GM19351 (cell line): ENCODE data around the gene RPL22.

Experiments
- ATAC-seq: cut with Tn5 transposase; IDR thresholded peaks from one replicate; pipeline ENCODE4 v1.9.1; 2021; ENCODE audit warnings: mild to moderate bottlenecking, moderate library complexity; ENCODE audit not compliant: unreplicated experiment

RPL22 gene

DNA sequence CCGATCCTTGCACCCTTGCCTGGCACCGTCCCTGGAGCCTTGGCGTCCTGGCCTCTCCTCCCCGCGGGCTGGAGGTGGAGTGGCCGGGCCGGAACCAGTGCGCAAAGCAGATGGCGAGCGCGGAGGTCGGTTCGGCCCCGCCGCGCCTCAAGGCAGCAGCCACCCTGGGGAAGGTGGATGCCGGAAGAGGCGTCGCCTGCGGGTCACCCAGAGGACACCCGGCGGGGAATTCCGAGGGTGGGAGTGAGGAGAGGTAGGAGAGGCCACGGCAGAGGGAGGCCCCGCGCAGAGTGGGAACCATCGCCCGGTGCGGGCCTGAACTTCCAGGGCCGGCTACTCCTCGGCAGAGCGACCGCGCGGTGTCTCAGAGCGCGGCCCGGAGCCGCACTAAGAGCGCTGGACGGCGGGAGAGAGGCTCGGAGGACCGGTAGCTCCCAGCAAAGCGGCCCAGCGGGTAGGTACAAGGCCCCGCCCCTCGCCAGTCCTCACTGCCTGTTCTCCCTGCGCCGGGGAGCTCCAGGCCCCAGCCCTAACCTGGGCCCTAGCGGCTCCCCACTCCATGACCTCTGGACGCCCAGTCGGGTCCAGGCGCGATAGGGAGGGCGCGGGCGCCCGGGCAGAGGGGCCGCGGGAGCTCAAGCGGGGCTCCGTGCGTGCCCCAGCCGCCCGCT is 6.6 kb upstream of the RPL22 start, which contains the start of gene RNF207:
Gene RNF207 (plus strand): TSS at position 271 of the 671 bp plus-strand sequence. CDS start 417 bp downstream, outside the sequence.
- ATAC-seq, result peak; percentile 45

GRCh38 chr1:6202256-6202655 is 2.9 kb upstream of the RPL22 start:
- ATAC-seq, result no peak

DNA sequence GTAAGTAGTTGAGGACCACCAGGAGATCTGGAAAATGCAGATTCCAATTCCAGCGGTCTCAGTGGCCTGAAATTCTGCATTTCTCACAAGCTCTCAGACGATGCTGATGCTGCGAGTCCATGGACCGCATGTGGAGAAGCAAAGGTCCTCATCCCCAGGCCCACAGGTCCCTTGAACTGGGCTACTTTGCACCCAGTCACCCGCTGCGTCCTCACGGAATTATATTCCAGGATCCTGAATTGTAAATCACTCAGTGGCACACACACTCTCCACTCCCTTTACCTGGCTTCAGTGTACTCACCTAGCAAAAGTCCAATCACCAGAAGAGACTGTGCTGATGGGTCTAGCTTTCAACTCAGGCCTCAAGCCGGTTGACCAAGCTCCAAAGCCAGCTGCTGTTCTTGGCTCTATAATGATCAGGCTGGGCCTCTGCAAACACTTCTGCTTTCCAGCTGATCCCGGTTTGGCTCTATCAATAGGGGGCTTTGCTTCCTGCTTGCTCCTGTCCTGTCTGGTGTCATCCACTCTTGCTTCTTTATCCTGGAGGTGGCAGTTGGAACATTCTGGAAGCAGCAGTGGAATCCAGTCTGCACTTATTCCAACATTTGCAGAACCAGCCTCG is 904 bp upstream of the RPL22 start:
- ATAC-seq, result no peak

DNA sequence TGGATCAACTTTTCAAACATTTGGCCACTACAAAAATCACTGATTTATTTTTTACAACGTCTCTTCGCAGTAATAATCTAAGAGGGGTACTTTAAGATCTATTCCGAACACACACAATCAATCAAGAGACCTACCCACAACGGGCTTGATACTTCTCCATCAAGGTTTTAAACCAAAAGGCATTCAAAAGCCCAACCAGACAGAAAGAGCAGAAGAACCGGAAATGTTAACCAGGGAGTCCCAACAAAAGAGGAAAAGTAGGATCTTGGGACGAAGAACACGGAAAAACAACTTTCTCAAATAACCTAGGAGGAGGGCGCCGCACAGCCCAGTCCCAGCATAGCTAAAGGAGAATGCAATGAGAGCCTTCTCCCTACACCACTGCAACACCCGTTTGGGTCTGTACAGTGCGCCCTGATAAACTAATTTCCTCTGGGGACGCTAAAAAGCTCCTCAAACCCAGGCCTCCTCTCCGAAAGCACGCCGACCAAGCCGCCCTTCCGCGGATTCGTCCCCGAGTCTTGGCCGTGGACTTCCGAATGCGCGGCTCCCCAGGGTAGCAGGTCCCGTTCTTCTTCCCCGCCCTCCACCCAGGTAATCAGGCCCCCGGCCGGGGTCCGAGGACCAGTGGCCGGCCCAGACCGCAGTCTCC is 623 bp downstream of the RPL22 start:
- peak; percentile 23 for ATAC-seq

DNA sequence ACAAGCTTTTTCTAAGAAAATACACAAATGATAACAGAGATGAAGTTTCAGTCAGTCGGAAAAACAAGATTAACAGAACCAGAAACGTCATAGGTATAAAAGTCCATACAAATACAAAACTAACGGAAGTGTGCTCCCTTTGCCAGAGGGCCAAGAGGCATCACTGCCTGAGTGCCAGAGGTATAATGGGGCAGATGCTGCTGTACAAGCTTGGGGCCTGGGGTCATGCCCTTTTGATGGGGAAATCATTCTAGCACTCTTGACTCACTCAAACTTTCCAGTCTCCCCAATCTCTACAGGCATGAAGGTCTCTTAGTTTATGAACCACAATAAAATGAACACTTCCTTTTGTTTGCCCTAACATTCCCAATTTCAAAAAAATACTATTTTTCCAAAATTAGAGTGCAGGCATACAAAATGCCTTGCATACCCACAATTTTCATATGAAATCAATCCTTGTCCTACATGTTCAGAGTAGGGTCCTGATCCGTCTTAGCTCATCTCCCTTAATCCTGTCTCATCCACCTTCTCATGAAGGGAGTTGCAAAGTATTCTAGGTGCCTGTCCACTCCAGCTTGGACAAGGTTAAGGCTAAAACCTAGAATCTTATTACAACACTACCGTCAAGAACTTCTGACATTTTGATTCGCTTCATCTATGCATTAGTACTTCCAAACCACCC is 1.5 kb downstream of the RPL22 start:
- no peak for ATAC-seq

DNA sequence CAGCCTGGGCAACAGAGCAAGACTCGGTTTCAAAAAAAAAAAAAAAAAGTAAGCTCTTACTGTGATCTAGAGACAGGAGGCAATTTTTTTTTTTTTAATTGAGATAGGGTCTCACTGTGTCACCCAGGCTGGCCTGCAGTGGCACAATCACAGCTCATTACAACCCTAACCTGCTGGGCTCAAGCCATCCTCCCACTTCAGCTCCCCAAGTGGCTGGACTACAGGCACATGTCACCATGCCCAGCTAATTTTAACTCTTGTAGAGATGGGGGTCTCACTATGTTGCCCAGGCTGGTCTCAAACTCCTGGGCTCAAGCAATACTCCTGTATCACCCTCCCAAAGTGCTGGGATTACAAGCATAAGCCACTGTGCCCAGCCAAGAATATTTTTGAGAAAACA is 7.4 kb downstream of the RPL22 start:
- no peak for ATAC-seq

- ATAC-seq, result no peak
Measured at GRCh38 chr1:6188466-6188865, 10.9 kb downstream of the RPL22 start.

GRCh38 chr1:6185635-6186382 is 13.6 kb downstream of the RPL22 start:
- ATAC-seq, result no peak

DNA sequence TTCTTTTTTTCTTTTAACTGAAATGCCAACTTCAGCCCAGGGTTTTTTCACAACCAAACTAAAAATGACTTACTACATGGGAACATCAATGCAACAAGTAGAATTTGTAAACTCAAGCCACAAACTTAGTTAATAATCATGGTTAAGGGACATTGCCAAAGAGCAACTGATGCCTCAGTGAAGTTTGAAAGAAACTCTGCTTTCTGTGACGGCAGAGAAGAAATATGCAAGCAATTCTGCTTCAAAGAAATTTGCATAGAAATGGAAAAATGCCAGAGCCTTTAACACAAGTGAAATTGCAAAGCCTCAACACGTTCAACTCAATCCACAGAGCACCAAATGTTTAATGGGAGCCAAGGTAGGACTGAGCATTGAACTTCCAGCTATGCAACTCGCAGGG is 14.2 kb downstream of the RPL22 start:
- ATAC-seq, result no peak

DNA sequence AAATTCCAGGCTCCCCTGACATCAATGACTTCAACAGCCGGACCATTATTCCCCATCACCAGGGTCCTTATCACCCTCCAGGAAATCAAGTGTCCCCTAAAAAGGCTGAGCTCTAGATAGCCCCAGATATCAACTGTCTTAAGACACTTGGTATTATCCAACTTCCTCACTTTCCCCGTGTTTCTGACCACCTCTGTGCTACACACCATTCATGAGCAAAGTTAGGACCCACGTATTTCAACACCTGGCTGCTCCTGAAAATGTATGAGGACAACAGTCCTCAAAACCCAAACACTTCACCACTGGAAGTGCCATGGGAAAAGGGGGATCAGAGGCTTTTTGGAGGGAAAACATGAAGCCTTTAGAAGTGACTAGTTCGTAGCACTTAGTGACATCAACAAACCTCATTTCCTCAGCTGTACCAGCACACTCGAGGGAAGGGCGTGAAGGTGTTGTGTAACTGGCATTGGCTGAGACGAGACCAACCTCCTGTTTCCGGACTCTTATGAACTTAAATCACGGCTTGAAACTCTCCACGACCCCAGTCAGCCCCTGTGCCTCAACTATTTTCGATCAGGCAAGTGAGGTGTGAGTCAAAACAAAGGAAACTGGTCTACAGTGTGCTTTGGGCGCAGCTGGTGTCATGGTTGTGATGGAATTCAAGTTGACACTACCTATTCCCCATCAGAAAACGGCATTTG is 15.2 kb downstream of the RPL22 start:
- no peak for ATAC-seq

- ATAC-seq, result no peak
Measured at GRCh38 chr1:6183520-6183989, 15.8 kb downstream of the RPL22 start.

- ATAC-seq, result no peak
Measured at GRCh38 chr1:6181347-6181770, 18.0 kb downstream of the RPL22 start.

GRCh38 chr1:6180707-6181311 is 18.6 kb downstream of the RPL22 start:
- ATAC-seq, result no peak

DNA sequence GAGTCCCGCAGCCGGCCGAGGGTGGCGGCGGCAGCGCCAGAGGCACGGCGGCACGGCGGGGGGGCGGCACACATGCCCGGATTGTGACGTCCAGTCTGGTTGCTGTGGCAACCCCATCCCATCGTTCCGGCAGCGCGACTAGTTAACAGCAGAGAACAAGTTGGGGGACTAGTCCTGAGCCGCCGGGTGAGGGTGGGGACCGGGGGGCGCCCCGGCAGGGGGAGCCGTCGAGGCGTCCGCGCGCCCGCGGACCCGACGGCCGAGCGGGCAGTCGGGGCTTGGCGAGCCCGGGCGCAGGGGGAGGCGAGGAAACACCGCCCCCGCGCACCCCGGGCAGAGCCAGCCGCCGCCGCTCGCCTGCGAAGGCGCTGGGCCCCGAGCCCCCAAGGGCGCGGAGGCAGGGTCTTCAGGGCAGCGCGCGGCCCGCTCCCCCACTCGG is 19.1 kb downstream of the RPL22 start, which contains the start of gene CHD5:
Gene CHD5 (minus strand): TSS at position 54 of the 439 bp plus-strand sequence. CDS start 298 bp downstream, outside the sequence.
- no peak for ATAC-seq

GRCh38 chr1:6179564-6180175 is 19.7 kb downstream of the RPL22 start:
- no peak for ATAC-seq

DNA sequence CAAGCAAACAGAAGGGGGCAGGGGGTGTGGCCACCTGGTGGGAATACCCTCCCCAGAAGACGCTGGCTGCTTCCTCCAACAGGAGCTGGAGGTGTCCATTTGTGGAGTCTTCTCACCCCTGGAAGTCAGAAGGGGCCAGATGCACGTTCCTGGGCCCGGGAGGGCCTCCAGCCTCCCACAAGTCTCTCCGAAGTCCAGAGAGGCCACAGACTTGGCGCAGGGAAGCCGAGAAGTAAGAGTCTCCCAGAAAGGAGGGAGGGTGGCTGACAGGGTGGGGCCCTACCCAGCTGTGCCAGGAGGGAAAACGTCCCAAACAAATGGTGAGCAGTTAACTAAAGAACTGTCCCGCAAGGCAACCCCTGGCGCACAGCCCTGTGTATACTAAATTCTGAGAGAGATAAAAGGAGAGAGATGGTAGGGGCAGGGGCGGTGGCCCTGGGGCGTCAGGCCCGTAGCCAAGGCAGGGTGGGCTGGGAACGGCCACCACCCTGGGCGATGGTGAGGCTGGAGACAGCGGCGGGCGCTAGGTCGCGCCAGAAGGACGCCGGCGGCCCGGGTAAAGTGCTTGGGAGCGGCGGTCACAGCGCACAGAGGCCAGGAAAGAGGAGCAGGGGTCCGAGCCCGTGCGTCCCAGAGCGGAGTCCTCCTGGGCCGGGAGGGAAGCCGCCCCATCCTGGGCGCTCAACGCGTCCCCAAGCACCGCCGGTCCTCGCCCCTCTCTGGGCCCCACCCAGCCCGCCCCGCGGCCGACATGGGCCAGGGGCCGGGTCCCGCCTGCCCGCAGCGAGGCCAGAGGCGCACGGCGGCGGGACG is 20.4 kb downstream of the RPL22 start:
- no peak for ATAC-seq

DNA sequence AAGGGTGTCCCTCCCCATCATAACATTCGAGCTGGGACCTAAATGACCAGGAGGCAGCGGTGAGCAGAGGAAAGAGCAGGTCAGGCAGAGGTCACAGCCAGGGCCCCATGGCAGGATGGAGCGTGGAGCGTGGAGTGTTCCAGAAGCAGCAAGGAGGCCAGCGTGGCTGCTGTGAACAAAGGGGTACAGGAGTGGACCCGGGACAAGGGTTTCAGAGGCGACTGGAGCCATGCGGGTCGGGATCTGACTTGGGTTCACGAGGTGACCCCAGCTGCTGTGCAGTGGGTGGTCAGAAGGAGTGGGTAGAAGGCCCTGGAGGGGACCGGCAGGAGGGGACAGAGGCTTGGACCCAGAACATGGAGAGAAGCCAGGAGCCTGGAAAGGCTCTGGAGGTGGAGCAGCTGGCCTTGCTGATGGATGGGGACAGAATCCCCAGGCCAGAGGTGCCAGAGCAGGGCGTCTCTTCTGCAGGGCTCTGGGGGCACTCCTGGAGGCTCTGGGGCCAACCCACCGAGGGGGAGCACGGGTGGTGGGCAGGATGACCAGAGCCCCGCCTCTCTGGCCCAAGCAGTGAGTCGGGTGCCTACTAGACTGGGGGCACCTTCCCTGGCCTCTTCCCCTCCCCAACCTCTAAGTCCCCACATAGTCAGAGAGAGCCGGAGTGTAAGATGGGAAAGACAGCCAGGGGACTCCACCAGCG is 21.6 kb downstream of the RPL22 start:
- no peak for ATAC-seq

- ATAC-seq, result no peak
Measured at GRCh38 chr1:6176779-6177178, 22.6 kb downstream of the RPL22 start.
